HepG2 (cell line): ENCODE data around the gene ACACA. TPM values are rescaled to one million over a fixed set of nuclear protein-coding genes. Genes with fewer than 3 reads are reported as not detected.

Experiments
- ARID2 ChIP-seq: sonication (generic); formaldehyde crosslinking; IDR thresholded peaks from 2 replicates; pipeline ENCODE4 v1.8.1; 2022; ENCODE audit warnings: mild to moderate bottlenecking, missing genetic modification reagents, borderline replicate concordance
- CBX2 ChIP-seq, 2 experiments: fragments of 200-600 bp in 1 of 2; sonication (generic); formaldehyde crosslinking in 1 of 2; IDR thresholded peaks; 2 replicates each; pipeline versions ENCODE4 v1.7.0 to v1.8.1; 2018 to 2022; ENCODE audit warnings: low read depth in 2 of 2, low read length in 1 of 2, mild to moderate bottlenecking in 1 of 2, missing genetic modification reagents in 1 of 2
- ETV5 ChIP-seq: IDR thresholded peaks from 2 replicates; pipeline ENCODE4 v1.6.1; 2018; ENCODE audit warnings: missing biosample characterization, missing genetic modification reagents, inconsistent platforms, borderline replicate concordance
- HNRNPLL ChIP-seq: fragments of 200-400 bp; formaldehyde crosslinking; IDR thresholded peaks from 2 replicates; pipeline ENCODE4 v1.6.1; 2017; ENCODE audit warnings: mild to moderate bottlenecking, low read depth, low read length; ENCODE audit not compliant: poor library complexity, severe bottlenecking
- HOXA3 ChIP-seq: sonication (generic); formaldehyde crosslinking; IDR thresholded peaks from 2 replicates; pipeline ENCODE4 v1.5.0; 2020; ENCODE audit warnings: missing genetic modification reagents
- IKZF1 ChIP-seq: fragments of 450-650 bp; IDR thresholded peaks from 2 replicates; pipeline ENCODE4 v1.7.1; 2016
- MYNN ChIP-seq: sonication (generic); formaldehyde crosslinking; IDR thresholded peaks from 2 replicates; pipeline ENCODE4 v1.4.0; 2020; ENCODE audit warnings: mild to moderate bottlenecking, low read depth, missing genetic modification reagents
- NR1H2 ChIP-seq: sonication (generic); formaldehyde crosslinking; IDR thresholded peaks from 2 replicates; pipeline ENCODE4 v1.8.1; 2022; ENCODE audit warnings: low read depth, missing genetic modification reagents, borderline replicate concordance
- NR2F2 ChIP-seq: IDR thresholded peaks from 2 replicates; pipeline ENCODE4 v1.6.1; 2012; ENCODE audit warnings: low read depth, inconsistent platforms, borderline replicate concordance
- PTBP1 ChIP-seq: fragments of 200-400 bp; formaldehyde crosslinking; IDR thresholded peaks from 2 replicates; pipeline ENCODE4 v1.6.1; 2018; ENCODE audit warnings: low read length, low read depth; ENCODE audit not compliant: poor library complexity, severe bottlenecking
- SALL1 ChIP-seq: sonication (generic); formaldehyde crosslinking; IDR thresholded peaks from 2 replicates; pipeline ENCODE4 v1.8.0; 2022; ENCODE audit warnings: mild to moderate bottlenecking, missing genetic modification reagents
- THYN1 ChIP-seq: sonication (generic); formaldehyde crosslinking; IDR thresholded peaks from 2 replicates; pipeline ENCODE4 v1.8.1; 2023; ENCODE audit warnings: low read depth, mild to moderate bottlenecking, moderate library complexity, missing genetic modification reagents, borderline replicate concordance
- ZBTB7B ChIP-seq: sonication (generic); formaldehyde crosslinking; IDR thresholded peaks from 2 replicates; pipeline ENCODE4 v1.4.0; 2020; ENCODE audit warnings: missing genetic modification reagents
- ZBTB8A ChIP-seq: sonication (generic); formaldehyde crosslinking; IDR thresholded peaks from 2 replicates; pipeline ENCODE4 v1.4.0; 2020; ENCODE audit warnings: mild to moderate bottlenecking, low read depth, missing genetic modification reagents, borderline replicate concordance
- ZC3H4 ChIP-seq: sonication (generic); formaldehyde crosslinking; IDR thresholded peaks from 2 replicates; pipeline ENCODE4 v1.4.0; 2020; ENCODE audit warnings: missing genetic modification reagents, borderline replicate concordance
- ZNF256 ChIP-seq: sonication (generic); formaldehyde crosslinking; conservative IDR thresholded peaks from 2 replicates; pipeline ENCODE4 v1.4.0; 2020; ENCODE audit warnings: missing genetic modification reagents
- ZNF329 ChIP-seq: sonication (generic); formaldehyde crosslinking; IDR thresholded peaks from 2 replicates; pipeline ENCODE4 v1.9.0; 2021; ENCODE audit warnings: low read depth, mild to moderate bottlenecking, missing genetic modification reagents
- ZNF367 ChIP-seq: sonication (generic); formaldehyde crosslinking; IDR thresholded peaks from 2 replicates; pipeline ENCODE4 v1.4.0; 2020; ENCODE audit warnings: missing genetic modification reagents, borderline replicate concordance
- ZNF614 ChIP-seq: IDR thresholded peaks from 2 replicates; pipeline ENCODE4 v1.6.1; 2018; ENCODE audit warnings: missing biosample characterization, missing genetic modification reagents, inconsistent platforms, borderline replicate concordance
- polyA plus RNA-seq, 8 experiments: library from polyadenylated mRNA; depleted of rRNA in 3 of 8; stranded (reverse) in 7 of 8; unstranded in 1 of 8; fragments of >200 nt; fragmentation: Illumina TruSeq in 4 of 8; extraction: Trizol in 4 of 8; gene quantifications; 2 replicates each; pipeline versions ENCODE4 v1.2.1 to v1.2.3, GENCODE V29; 2011 to 2016; ENCODE audit warnings: low read depth in 4 of 8, missing spikeins in 1 of 8, mixed read lengths in 1 of 8; ENCODE audit not compliant: insufficient read depth in 1 of 8
- total RNA-seq, 5 experiments: library from RNA; depleted of rRNA; stranded (reverse); fragments of >200 nt; fragmentation: Illumina TruSeq; extraction: Trizol; gene quantifications; 2 replicates each; pipeline ENCODE4 v1.2.3, GENCODE V29; 2016; ENCODE audit warnings: low read depth in 1 of 5
- TF ChIP-seq, protein P1 (sequence below): sonication (generic); formaldehyde crosslinking; IDR thresholded peaks from 2 replicates; pipeline ENCODE4 v1.5.1; 2020; ENCODE audit warnings: missing genetic modification reagents, mild to moderate bottlenecking, borderline replicate concordance
- TF ChIP-seq, protein P2 (sequence below): sonication (generic); formaldehyde crosslinking; IDR thresholded peaks from 2 replicates; pipeline ENCODE4 v1.8.0; 2022; ENCODE audit warnings: missing genetic modification reagents, mild to moderate bottlenecking, moderate library complexity, borderline replicate concordance
- TF ChIP-seq, protein P3 (sequence below): sonication (generic); formaldehyde crosslinking; IDR thresholded peaks from 2 replicates; pipeline ENCODE4 v1.5.0; 2020; ENCODE audit warnings: missing genetic modification reagents
- TF ChIP-seq, protein P4 (sequence below): IDR thresholded peaks from 2 replicates; pipeline ENCODE4 v1.6.1; 2016; ENCODE audit warnings: mild to moderate bottlenecking, missing biosample characterization, missing genetic modification reagents

ACACA gene
- total and polyA plus RNA-seq, 2 of the 13 experiments (the other 11 are each of a cell fraction or from before 2014, with no cell fraction given): 39.2 to 47.2 TPM

DNA sequence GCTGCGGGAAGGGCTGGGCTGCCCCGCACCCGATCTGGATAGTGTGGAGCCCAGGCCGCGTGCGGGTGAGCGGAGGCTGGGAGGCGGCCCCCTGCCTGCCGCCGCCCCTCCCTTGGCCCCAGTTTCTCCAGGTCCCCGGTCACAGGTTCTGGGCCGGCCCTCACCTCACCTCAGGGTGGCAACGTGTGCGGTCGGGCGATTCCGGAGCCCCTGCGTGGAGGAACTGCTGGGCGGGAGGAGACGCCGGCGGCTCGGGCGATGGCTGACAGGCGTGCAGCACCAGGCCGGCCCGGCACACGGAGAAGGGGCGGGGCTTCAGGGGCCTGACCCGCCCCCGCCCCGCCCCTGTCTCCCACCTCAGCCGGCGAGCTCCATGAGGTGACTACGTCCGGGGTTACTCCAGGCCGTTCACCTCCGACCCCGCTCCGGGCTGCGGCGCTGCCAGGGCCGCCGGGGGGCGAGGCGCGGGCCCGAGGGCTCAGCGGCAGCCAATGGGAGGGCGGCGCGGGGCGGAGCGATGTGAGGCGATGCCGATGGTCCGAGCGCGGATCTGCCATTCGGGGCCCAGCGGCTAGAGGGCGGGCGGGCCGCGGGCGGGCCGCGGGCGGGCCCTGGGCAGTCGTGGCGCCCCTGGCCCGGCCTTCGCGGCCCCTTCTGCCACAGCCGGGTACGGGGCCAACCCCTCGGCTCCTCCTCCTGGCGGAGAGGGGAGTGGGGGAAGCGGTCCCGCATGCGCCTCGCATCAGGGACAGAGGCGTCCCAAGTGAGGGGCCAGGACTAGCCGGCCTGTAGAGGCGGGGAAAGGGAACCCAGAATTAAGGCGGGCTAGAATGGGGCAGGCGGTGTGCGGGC lies 47.6 kb downstream of the ACACA start (continued):
- TF ChIP-seq THYN1 (CRISPR knock-in tag) (no peak), NR1H2 (CRISPR knock-in tag) (peak; percentile 99), CBX2 (IDR thresholded peaks at IDR 0.05; ENCODE audit: low read depth, low read length) (no peak), CBX2 (CRISPR knock-in tag; IDR thresholded peaks at IDR 0.05; ENCODE audit: low read depth) (no peak), HOXA3 (CRISPR knock-in tag) (peak; percentile 29; the same call in 1 of the 2 replicates), ZC3H4 (CRISPR knock-in tag) (no peak), ZBTB8A (CRISPR knock-in tag) (no peak), ZNF329 (CRISPR knock-in tag) (no peak), ZBTB7B (CRISPR knock-in tag) (no peak), ARID2 (CRISPR knock-in tag) (no peak), PTBP1 (no peak), ZNF367 (CRISPR knock-in tag) (no peak), IKZF1 (no peak), NR2F2 (no peak; the same call in 1 of the 2 replicates), ETV5 (CRISPR knock-in tag) (peak; percentile 29; the same call in 1 of the 2 replicates), SALL1 (CRISPR knock-in tag) (peak; percentile 30; the same call in 1 of the 2 replicates), HNRNPLL (peak; percentile 44), ZNF256 (CRISPR knock-in tag) (0 out of 2 replicates have a peak, but pooled peaks have one; percentile 69), ZNF614 (CRISPR knock-in tag) (no peak; the same call in 1 of the 2 replicates), MYNN (CRISPR knock-in tag) (0 out of 2 replicates have a peak, but pooled peaks have one; percentile 58)
- TF ChIP-seq, protein P1, sequence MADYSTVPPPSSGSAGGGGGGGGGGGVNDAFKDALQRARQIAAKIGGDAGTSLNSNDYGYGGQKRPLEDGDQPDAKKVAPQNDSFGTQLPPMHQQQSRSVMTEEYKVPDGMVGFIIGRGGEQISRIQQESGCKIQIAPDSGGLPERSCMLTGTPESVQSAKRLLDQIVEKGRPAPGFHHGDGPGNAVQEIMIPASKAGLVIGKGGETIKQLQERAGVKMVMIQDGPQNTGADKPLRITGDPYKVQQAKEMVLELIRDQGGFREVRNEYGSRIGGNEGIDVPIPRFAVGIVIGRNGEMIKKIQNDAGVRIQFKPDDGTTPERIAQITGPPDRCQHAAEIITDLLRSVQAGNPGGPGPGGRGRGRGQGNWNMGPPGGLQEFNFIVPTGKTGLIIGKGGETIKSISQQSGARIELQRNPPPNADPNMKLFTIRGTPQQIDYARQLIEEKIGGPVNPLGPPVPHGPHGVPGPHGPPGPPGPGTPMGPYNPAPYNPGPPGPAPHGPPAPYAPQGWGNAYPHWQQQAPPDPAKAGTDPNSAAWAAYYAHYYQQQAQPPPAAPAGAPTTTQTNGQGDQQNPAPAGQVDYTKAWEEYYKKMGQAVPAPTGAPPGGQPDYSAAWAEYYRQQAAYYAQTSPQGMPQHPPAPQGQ (CRISPR knock-in tag): no peak
- TF ChIP-seq, protein P2, sequence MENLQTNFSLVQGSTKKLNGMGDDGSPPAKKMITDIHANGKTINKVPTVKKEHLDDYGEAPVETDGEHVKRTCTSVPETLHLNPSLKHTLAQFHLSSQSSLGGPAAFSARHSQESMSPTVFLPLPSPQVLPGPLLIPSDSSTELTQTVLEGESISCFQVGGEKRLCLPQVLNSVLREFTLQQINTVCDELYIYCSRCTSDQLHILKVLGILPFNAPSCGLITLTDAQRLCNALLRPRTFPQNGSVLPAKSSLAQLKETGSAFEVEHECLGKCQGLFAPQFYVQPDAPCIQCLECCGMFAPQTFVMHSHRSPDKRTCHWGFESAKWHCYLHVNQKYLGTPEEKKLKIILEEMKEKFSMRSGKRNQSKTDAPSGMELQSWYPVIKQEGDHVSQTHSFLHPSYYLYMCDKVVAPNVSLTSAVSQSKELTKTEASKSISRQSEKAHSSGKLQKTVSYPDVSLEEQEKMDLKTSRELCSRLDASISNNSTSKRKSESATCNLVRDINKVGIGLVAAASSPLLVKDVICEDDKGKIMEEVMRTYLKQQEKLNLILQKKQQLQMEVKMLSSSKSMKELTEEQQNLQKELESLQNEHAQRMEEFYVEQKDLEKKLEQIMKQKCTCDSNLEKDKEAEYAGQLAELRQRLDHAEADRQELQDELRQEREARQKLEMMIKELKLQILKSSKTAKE (CRISPR knock-in tag): peak; percentile 15; the same call in 1 of the 2 replicates
- TF ChIP-seq, protein P3, sequence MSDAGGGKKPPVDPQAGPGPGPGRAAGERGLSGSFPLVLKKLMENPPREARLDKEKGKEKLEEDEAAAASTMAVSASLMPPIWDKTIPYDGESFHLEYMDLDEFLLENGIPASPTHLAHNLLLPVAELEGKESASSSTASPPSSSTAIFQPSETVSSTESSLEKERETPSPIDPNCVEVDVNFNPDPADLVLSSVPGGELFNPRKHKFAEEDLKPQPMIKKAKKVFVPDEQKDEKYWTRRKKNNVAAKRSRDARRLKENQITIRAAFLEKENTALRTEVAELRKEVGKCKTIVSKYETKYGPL (CRISPR knock-in tag): no peak
- TF ChIP-seq, protein P4, sequence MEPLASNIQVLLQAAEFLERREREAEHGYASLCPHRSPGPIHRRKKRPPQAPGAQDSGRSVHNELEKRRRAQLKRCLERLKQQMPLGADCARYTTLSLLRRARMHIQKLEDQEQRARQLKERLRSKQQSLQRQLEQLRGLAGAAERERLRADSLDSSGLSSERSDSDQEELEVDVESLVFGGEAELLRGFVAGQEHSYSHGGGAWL: peak; percentile 85
